A673 (cell line): ENCODE measurements around the gene TBC1D10B.

Experiments used
- CTCF ChIP-seq: fragments of 300-800, 200-600 bp; sonication (generic); conservative IDR thresholded peaks from 2 replicates; pipeline ENCODE4 v1.5.1; 2017; ENCODE audit warnings: low read depth, mild to moderate bottlenecking, antibody characterized with exemption, low read length, moderate library complexity, mixed read lengths
- EZH2 ChIP-seq: fragments of 200-600 bp; sonication (generic); IDR thresholded peaks from 2 replicates; pipeline ENCODE4 v1.6.1; 2017; ENCODE audit warnings: borderline replicate concordance, low read depth, mild to moderate bottlenecking, mixed read lengths, antibody characterized with exemption, low read length; ENCODE audit not compliant: poor library complexity, severe bottlenecking

- no peak for TF ChIP-seq CTCF
- TF ChIP-seq EZH2, result no peak
Measured at GRCh38 chr16:30407804-30408534, 37.7 kb upstream of the TBC1D10B start.
